Nephron (organoid): Measurements from ENCODE around the gene DLX3.

ENCODE experiments used
- H3K27ac Mint-ChIP-seq, 3 experiments: 2 replicates each; pipeline ENCODE4 v1.8.0; 2020; ENCODE audit warnings: mixed read lengths in 3 of 3, mild to moderate bottlenecking in 2 of 3, moderate library complexity in 1 of 3
- H3K27me3 Mint-ChIP-seq: 2 replicates; pipeline ENCODE4 v1.8.0; 2021; ENCODE audit warnings: low read depth, mild to moderate bottlenecking, moderate library complexity, mixed read lengths
- H3K36me3 Mint-ChIP-seq: 2 replicates; pipeline ENCODE4 v1.8.0; 2020; ENCODE audit warnings: low read depth, mixed read lengths
- H3K4me1 Mint-ChIP-seq: 2 replicates; pipeline ENCODE4 v1.8.0; 2020; ENCODE audit warnings: mixed read lengths
- H3K4me3 Mint-ChIP-seq, 3 experiments: 2 replicates each; pipeline ENCODE4 v1.8.0; 2020; ENCODE audit warnings: mild to moderate bottlenecking in 3 of 3, mixed read lengths in 3 of 3, moderate library complexity in 2 of 3
- H3K9me3 Mint-ChIP-seq: 2 replicates; pipeline ENCODE4 v1.8.0; 2020; ENCODE audit warnings: mixed read lengths
- TF ChIP-seq, protein P1 (sequence below), 3 experiments: fragments of 200-600 bp; sonication (generic); IDR thresholded peaks; one replicate each; pipeline ENCODE4 v1.5.0; 2021; ENCODE audit warnings: antibody characterized with exemption in 3 of 3; ENCODE audit not compliant: unreplicated experiment in 3 of 3

DLX3 gene

GRCh38 chr17:49997301-49997650, 2.3 kb upstream of the DLX3 start:
- TF ChIP-seq, protein P1, sequence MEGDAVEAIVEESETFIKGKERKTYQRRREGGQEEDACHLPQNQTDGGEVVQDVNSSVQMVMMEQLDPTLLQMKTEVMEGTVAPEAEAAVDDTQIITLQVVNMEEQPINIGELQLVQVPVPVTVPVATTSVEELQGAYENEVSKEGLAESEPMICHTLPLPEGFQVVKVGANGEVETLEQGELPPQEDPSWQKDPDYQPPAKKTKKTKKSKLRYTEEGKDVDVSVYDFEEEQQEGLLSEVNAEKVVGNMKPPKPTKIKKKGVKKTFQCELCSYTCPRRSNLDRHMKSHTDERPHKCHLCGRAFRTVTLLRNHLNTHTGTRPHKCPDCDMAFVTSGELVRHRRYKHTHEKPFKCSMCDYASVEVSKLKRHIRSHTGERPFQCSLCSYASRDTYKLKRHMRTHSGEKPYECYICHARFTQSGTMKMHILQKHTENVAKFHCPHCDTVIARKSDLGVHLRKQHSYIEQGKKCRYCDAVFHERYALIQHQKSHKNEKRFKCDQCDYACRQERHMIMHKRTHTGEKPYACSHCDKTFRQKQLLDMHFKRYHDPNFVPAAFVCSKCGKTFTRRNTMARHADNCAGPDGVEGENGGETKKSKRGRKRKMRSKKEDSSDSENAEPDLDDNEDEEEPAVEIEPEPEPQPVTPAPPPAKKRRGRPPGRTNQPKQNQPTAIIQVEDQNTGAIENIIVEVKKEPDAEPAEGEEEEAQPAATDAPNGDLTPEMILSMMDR (IDR thresholded peaks at IDR 0.05; ENCODE audit: unreplicated experiment in 3 of 3): no peak
- Mint-ChIP-seq H3K36me3 (no peaks in the 10 kb centered on the region), H3K4me1 (peaks cover 18% of the 10 kb centered on the region), H3K27ac (no peak overlapping the region), H3K9me3 (no peaks in the 10 kb centered on the region), H3K27me3 (peaks cover 95% of the 10 kb centered on the region), H3K4me3 (peak overlapping the region; percentile 71 to 72 (median 71))

DNA sequence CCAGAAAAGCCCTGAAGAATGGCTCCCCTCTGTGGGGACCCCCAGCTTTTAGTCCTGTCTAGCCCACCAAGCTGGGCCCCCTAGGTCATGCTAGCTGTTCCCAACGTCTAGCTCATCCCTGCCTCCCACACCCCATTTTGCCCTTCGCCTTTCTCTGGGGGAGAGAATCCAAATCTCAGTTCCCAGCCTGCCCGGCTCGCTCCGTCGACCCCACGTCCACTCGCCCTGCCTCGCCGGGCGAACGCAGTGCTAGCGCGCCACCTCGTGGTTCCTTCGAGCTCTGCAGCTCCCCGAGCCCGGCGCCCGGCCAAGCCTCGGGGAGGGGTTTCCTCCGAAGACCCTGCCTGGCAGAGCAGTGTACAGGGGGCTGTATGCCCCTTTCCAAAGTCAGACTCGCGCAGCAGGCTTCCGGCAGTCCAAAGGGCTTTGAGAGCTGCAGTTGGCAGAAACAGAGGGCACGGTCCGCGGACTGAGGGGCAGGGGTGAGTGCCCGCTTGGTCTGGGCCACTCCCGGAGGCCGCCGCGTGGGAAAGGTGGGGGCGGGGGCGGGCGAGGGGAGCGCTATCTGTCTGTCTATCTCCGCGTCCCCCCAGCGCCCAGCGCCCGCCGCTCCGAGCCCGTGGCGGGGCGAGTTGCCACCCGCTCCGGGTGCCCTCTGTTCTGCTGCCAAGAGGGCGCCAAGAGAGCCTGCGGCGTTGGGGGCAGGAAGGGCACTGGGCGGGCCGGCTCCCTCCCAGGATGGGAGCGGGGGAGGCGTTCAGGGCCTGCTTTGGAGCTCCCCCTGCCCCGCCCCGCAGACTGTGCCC, 1.7 kb upstream of the DLX3 start:
- H3K4me3 Mint-ChIP-seq: peak overlapping the region; percentile 35 to 59 (median 49)
- no peaks in the 10 kb centered on the region for H3K9me3 Mint-ChIP-seq
- peaks cover 95% of the 10 kb centered on the region for H3K27me3 Mint-ChIP-seq
- H3K36me3 Mint-ChIP-seq: no peaks in the 10 kb centered on the region
- no peak overlapping the region for H3K27ac Mint-ChIP-seq
- TF ChIP-seq, protein P1 (IDR thresholded peaks at IDR 0.05; ENCODE audit: unreplicated experiment in 3 of 3): peak; percentile 98 to 99 (median 99)
- peaks cover 18% of the 10 kb centered on the region for H3K4me1 Mint-ChIP-seq

DNA sequence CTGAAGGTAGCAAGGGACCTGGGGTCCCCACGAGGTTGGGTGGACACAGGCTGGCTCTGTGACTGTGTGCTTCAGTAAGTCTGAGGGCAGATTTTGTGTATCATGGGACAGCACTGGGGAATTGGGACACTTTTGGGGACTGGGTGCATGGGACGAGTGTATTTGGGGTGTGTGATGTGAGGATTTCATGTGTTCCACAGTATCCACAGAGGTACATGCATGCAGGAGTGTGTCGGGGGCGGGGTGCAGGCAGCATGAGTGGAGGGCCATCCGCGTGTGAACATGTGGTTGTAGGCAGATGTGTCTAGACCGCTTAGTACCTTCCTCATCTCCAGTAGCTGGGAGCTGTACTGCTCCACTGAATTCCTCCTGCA, 1.1 kb upstream of the DLX3 start:
- Mint-ChIP-seq H3K36me3 (no peaks in the 10 kb centered on the region), H3K4me1 (peaks cover 18% of the 10 kb centered on the region), H3K4me3 (peak overlapping the region; percentile 35 to 59 (median 49)), H3K9me3 (no peaks in the 10 kb centered on the region), H3K27me3 (peaks cover 95% of the 10 kb centered on the region), H3K27ac (no peak overlapping the region)
- TF ChIP-seq, protein P1 (IDR thresholded peaks at IDR 0.05; ENCODE audit: unreplicated experiment in 3 of 3): no peak

DNA sequence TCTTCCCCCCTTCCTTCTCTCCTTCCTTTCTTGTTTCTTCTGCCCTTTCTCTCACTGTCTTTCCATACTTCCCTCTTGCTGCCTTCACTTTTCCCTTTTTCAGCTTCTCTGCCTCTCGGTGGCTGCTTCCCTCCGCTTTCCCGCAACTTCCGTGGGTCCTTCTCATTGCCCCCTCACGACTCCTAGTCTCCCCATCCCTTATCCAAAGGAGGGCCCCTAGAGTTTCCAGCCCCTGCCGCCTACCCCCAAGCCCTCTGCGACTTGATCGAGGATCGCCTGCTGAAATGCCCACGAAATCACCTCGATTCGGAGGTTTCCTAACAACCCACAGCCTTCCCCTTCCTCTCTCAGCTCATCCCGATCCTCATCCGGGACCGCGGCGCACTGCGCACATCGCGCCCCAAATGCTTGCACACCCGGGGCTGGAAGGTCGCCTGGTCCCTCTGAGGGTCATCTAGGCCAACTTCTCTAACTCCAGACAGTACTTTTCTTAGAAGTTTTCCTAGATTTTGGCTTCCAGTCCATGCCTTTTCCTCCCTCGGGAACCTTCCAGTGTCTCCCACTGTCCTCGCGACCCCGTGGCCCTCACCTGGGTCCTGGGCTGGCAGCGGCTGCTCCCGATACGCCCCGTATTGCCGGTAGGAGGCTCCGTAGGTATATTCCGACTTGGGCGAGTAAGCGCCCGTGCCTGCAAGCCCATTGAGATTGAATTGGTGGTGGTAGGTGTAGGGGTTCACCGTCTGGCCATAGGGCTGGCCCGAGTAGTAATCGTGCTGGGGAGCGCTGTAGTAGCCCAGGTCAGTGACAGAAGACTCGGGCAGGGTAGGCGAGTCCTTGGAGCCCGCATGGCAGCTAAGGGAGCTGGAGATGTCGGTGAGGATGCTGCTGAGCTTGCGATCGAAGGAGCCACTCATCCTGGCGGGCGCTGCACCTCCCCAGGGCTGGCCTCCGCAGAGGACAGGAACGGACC, 654 bp downstream of the DLX3 start:
- no peaks in the 10 kb centered on the region for H3K36me3 Mint-ChIP-seq
- H3K27ac Mint-ChIP-seq: no peak overlapping the region
- no peaks in the 10 kb centered on the region for H3K9me3 Mint-ChIP-seq
- H3K4me1 Mint-ChIP-seq: peaks cover 18% of the 10 kb centered on the region
- peak overlapping the region; percentile 75 to 85 (median 77) for H3K4me3 Mint-ChIP-seq
- TF ChIP-seq, protein P1 (IDR thresholded peaks at IDR 0.05; ENCODE audit: unreplicated experiment in 3 of 3): no peak
- peaks cover 98% of the 10 kb centered on the region for H3K27me3 Mint-ChIP-seq

DNA sequence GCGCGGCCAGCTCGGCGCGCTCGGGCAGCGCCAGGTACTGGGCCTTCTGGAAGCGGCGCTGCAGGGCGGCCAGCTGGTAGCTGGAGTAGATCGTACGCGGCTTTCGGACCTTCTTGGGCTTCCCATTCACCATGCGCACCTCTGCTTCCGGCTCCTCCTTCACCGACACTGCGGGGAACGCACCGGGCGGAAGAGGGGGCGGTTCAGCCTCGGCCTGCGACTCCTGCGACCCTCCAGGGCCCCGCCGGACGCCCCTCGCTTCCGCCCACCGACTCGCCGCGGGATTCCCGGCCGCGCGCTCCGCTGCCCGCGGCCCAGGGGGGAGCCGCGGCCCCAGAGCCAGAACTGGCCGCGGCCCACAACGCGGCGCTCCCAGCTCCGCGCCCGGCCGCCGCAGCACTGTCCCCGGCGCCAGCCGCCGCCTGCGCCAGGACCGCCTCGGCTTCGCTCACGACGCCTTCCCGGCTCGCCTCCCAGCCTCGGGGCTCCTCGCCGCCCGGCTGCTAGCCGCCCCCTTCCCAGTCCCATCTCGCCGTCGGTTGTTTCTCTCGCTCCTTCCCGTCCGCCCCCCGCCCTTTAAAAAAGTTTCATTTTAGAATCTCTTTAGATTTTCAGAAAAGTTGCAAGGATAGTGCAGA, 1.5 kb downstream of the DLX3 start:
- H3K27me3 Mint-ChIP-seq: peaks cover 98% of the 10 kb centered on the region
- H3K4me1 Mint-ChIP-seq: peaks cover 18% of the 10 kb centered on the region
- no peaks in the 10 kb centered on the region for H3K36me3 Mint-ChIP-seq
- no peaks in the 10 kb centered on the region for H3K9me3 Mint-ChIP-seq
- TF ChIP-seq, protein P1 (IDR thresholded peaks at IDR 0.05; ENCODE audit: unreplicated experiment in 3 of 3): no peak
- no peak overlapping the region for H3K27ac Mint-ChIP-seq
- peak overlapping the region; percentile 75 to 85 (median 77) for H3K4me3 Mint-ChIP-seq
